Small intestine (tissue), 7 donors: Measurements from ENCODE around the gene GGCT. TPM values are rescaled to one million over a fixed set of nuclear protein-coding genes. Genes with fewer than 3 reads are reported as not detected.
A peak's percentile ranks its signal among the peaks of the same experiment; 100 is the strongest.
"Not testable (repeated sequence)": the region's sequence is repeated elsewhere in the genome, so short reads cannot be mapped to it uniquely, and the experiment has no call there.

Source experiments
- DNase-seq, 2 donors: peaks; one replicate each; pipeline versions ENCODE4 v3.0.0 to v3.0.0-alpha.2; 2013
- FAIRE-seq: peaks from 2 replicates; lab custom pipeline; 2012; peaks lifted over from hg19 to GRCh38; lab: Jason Lieb, UNC
- H3K27ac ChIP-seq, 3 donors: one replicate each; pipeline ENCODE4 v1.5.1; 2013; ENCODE audit warnings: low read length in 2 of 3, mild to moderate bottlenecking in 2 of 3, control low read depth in 1 of 3, inconsistent platforms in 1 of 3, low read depth in 1 of 3, moderate library complexity in 1 of 3
- H3K27me3 ChIP-seq, 3 donors: one replicate each; pipeline ENCODE4 v1.6.1; 2013; ENCODE audit warnings: low read length in 3 of 3, inconsistent platforms in 1 of 3; ENCODE audit not compliant: control insufficient read depth in 3 of 3, insufficient read depth in 3 of 3
- H3K36me3 ChIP-seq, 3 donors: one replicate each; pipeline ENCODE4 v1.6.1; 2013; ENCODE audit warnings: low read length in 3 of 3, inconsistent platforms in 1 of 3, low read depth in 1 of 3, mild to moderate bottlenecking in 1 of 3, moderate library complexity in 1 of 3; ENCODE audit not compliant: control insufficient read depth in 3 of 3, insufficient read depth in 2 of 3
- H3K4me1 ChIP-seq, 3 donors: one replicate each; pipeline ENCODE4 v1.6.1; 2013; ENCODE audit warnings: low read length in 2 of 3, inconsistent platforms in 1 of 3, low read depth in 1 of 3, mild to moderate bottlenecking in 1 of 3, moderate library complexity in 1 of 3; ENCODE audit not compliant: control insufficient read depth in 3 of 3, insufficient read depth in 2 of 3
- H3K4me3 ChIP-seq, 3 donors: one replicate each; pipeline ENCODE4 v1.5.1; 2013; ENCODE audit warnings: low read length in 3 of 3, control low read depth in 1 of 3, inconsistent platforms in 1 of 3, low read depth in 1 of 3, mild to moderate bottlenecking in 1 of 3, moderate library complexity in 1 of 3
- H3K9me3 ChIP-seq, 2 donors: one replicate each; pipeline ENCODE4 v1.6.1; 2013; ENCODE audit warnings: low read depth in 1 of 2, low read length in 1 of 2; ENCODE audit not compliant: control insufficient read depth in 2 of 2, insufficient read depth in 1 of 2
- WGBS, 3 donors: extraction: QIAGEN DNeasy Blood & Tissue Kit; methylation state at CpG; one replicate each; pipeline ENCODE4 v1.1.7; 2013; 5-methylcytosine and 5-hydroxymethylcytosine counted together
- polyA plus RNA-seq, 4 donors: library from polyadenylated mRNA; stranded (reverse) in 3 of 4; unstranded in 1 of 4; fragments of 200-250 nt in 3 of 4; fragments of 120-200 nt in 1 of 4; gene quantifications; one replicate each; pipeline versions ENCODE4 v1.2.1 to v1.2.3, GENCODE V29; 2013
- donor health status: healthy with polysubstance abuse.
- donor health status: control.
- donor health status: control.
- donor health status: Bipolar disorder and iron deficiency.
- donor health status: healthy.

Gene GGCT
- polyA plus RNA-seq, 4 donors, result 57.3 to 105 (median 70.5) TPM

DNA sequence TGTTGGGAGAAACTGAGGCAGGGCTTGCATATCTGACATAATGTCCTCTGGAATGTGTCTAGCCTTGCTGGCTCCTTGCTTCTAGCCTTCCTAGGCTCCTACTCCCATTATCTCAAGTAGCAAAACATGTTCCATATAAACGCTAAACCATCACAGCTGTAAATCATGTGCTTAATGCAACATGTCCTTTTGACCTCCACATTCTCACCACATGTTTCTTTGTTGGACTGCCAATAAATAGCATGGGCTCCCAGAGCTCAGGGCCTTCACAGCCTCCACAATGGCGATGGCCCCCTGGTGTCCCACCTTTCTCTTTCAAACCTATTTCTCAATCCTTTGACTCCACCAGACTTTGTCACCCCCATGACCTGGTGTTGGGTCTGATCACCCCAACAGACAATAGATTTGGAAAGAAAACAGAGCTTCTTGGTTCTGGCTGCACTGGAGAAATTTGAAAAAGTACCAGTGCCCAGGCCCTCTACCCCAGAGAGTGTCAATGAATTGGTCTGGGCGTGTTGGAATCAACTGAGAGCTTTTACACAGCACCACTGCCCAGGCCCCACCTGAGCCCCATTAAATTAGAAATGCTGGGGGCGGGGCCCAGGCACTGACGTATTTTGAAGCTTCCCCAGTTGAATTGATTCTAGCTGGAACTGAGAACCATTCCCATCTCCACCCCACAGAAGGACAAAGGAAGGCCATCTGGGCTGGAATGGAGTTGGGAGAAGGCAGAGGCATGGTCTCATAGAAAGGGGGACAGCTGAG is 41.3 kb upstream of the GGCT start:
- 68 to 74% (median 71%) methylated on average over 5 of the region's 5 CpGs for WGBS, 3 donors
- Histone ChIP-seq H3K27ac (peak overlapping the region in 1 of 3 donors; percentile 31), H3K4me1 (peaks cover 0 to 25% (median 0%) of the 10 kb centered on the region in 3 donors), H3K36me3 (peaks cover 0 to 13% (median 0%) of the 10 kb centered on the region in 3 donors), H3K9me3 (no peaks in the 10 kb centered on the region), H3K27me3 (no peaks in the 10 kb centered on the region), H3K4me3 (no peak overlapping the region)
- FAIRE-seq, result no peak
- peak; percentile 66 to 67 for DNase-seq

DNA sequence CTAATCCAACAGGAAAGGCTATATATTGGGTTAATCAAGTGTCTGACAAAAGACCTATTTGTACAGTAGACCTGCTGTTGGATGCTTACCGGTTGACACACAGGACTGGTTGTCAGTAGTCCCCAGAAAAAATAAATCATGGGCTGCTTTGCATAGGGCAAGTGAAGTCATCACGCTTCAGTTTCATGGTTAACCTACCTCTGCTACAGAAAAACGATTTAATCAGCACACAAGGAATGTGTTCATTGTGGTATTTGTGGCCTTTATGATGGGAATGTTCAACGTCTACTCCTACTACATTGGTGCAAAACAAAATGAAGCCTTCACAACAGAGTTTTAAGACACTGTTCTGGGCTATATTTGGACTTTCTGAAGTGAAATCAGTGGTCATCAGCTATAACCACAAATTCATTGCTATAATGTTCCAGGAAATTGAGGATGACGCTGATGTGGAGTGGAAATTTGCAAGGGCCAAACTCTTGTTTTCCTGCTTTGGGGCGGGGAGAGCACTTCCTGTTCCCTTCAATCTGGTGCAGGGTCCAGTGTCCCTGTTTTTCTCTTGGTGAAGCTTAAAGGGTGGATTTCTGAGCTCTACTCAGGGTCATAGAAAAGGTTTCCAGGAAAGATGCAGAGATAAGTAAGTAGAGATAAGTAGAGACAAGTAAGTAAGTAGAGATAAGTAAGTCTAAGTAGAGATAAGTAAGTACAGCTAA is 39.3 kb upstream of the GGCT start:
- 76 to 81% (median 78%) methylated on average over 6 of the region's 6 CpGs for WGBS, 3 donors
- no peak for FAIRE-seq
- no peaks in the 10 kb centered on the region for H3K9me3 ChIP-seq
- H3K27ac ChIP-seq, result no peak overlapping the region
- H3K4me3 ChIP-seq, result no peak overlapping the region
- peaks cover 0 to 6% (median 0%) of the 10 kb centered on the region in 3 donors for H3K36me3 ChIP-seq
- no peak for DNase-seq
- H3K27me3 ChIP-seq, result no peaks in the 10 kb centered on the region
- H3K4me1 ChIP-seq, result peaks cover 0 to 23% (median 0%) of the 10 kb centered on the region in 3 donors

DNA sequence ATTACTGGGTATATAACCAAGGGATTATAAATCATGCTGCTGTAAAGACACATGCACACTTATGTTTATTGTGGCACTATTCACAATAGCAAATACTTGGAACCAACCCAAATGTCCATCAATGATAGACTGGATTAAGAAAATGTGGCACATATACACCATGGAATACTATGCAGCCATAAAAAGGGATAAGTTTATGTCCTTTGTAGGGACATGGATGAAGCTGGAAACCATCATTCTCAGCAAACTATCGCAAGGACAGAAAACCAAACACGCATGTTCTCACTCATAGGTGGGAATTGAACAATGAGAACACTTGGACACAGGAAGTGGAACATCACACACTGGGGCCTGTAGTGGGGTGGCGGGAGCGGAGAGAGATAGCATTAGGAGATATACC is 38.5 kb upstream of the GGCT start:
- H3K9me3 ChIP-seq, H3K27ac ChIP-seq, FAIRE-seq, DNase-seq, H3K36me3 ChIP-seq, H3K27me3 ChIP-seq, H3K4me3 ChIP-seq: not testable (repeated sequence)
- 98 to 100% (median 98%) methylated on average over 4 of the region's 4 CpGs for WGBS, 3 donors
- peaks cover 0 to 16% (median 0%) of the 10 kb centered on the region in 3 donors for H3K4me1 ChIP-seq

- H3K4me1 ChIP-seq, result no peaks in the 10 kb centered on the region
- peaks cover 0 to 2% (median 1%) of the 10 kb centered on the region in 3 donors for H3K36me3 ChIP-seq
- H3K27me3 ChIP-seq, result no peaks in the 10 kb centered on the region
- no peak for DNase-seq
- H3K27ac ChIP-seq, result no peak overlapping the region
- peaks cover 0 to 5% of the 10 kb centered on the region in 2 donors for H3K9me3 ChIP-seq
- no peak overlapping the region for H3K4me3 ChIP-seq
- 82 to 90% (median 86%) methylated on average over 5 of the region's 5 CpGs for WGBS, 3 donors
- FAIRE-seq, result no peak
Measured at GRCh38 chr7:30533886-30534285, 29.3 kb upstream of the GGCT start.

GRCh38 chr7:30531286-30531685 is 26.7 kb upstream of the GGCT start:
- 92 to 95% (median 94%) methylated on average over 3 of the region's 3 CpGs for WGBS, 3 donors
- no peak overlapping the region for H3K4me3 ChIP-seq
- no peaks in the 10 kb centered on the region for H3K9me3 ChIP-seq
- H3K27ac ChIP-seq, result no peak overlapping the region
- peaks cover 0 to 1% (median under 1%) of the 10 kb centered on the region in 3 donors for H3K36me3 ChIP-seq
- no peak for DNase-seq
- H3K27me3 ChIP-seq, result no peaks in the 10 kb centered on the region
- H3K4me1 ChIP-seq, result peaks cover 0 to 2% (median 0%) of the 10 kb centered on the region in 3 donors
- FAIRE-seq, result no peak

- Histone ChIP-seq H3K4me3 (no peak overlapping the region), H3K36me3 (peaks cover 0 to 2% (median 0%) of the 10 kb centered on the region in 3 donors), H3K9me3 (no peaks in the 10 kb centered on the region), H3K27ac (no peak overlapping the region), H3K4me1 (peaks cover 0 to 11% (median 0%) of the 10 kb centered on the region in 3 donors), H3K27me3 (no peaks in the 10 kb centered on the region)
- FAIRE-seq (no peak), DNase-seq (no peak)
- 98 to 100% (median 100%) methylated on average over 1 of the region's 1 CpG for WGBS, 3 donors
Measured at GRCh38 chr7:30530373-30530772, 25.7 kb upstream of the GGCT start.

DNA sequence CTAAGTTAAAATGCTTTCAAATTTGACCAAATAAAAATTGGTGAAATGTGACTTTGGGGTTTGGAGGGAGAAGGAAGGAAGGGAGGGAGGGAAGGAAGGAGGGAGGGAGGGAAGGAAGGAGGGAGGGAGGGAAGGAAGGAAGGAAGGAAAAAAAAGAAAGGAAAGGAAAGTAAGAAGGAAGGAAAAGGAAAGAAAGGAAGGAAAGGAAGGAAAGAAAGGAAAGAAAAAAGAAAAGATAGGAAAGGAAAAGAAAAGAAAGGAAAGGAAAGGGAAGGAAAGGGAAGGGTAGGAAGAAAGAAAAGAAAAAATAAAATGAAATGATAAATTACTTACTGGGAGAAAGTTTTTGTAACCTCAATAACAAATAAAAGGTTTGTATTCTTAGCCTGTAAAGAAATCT is 24.1 kb upstream of the GGCT start:
- H3K27ac ChIP-seq, result no peak overlapping the region
- FAIRE-seq, result no peak
- peaks cover 2 to 21% (median 5%) of the 10 kb centered on the region in 3 donors for H3K4me1 ChIP-seq

GRCh38 chr7:30527297-30527696 is 22.7 kb upstream of the GGCT start:
- peak in 1 of 2 donors; percentile 52 for DNase-seq
- H3K4me3 ChIP-seq, H3K36me3 ChIP-seq, H3K9me3 ChIP-seq, FAIRE-seq, H3K27me3 ChIP-seq: not testable (repeated sequence)
- WGBS, 3 donors, result 29 to 56% (median 37%) methylated on average over 1 of the region's 1 CpG
- Histone ChIP-seq H3K27ac (peak overlapping the region in 1 of 3 donors; percentile 88), H3K4me1 (peaks cover 2 to 35% (median 13%) of the 10 kb centered on the region in 3 donors)

More for the DNA sequence above, 24.1 kb upstream of the GGCT start:
- Histone ChIP-seq H3K27me3 (no peaks in the 10 kb centered on the region), H3K9me3 (no peaks in the 10 kb centered on the region), H3K4me3 (no peak overlapping the region), H3K36me3 (peaks cover 0 to 5% (median 0%) of the 10 kb centered on the region in 3 donors)
- no peak for DNase-seq
